H54 (cell line): Measurements from ENCODE around the gene GALNT8.
"Not testable (repeated sequence)": the region's sequence is repeated elsewhere in the genome, so short reads cannot be mapped to it uniquely, and the experiment has no call there.

Source experiments
- DNase-seq: peaks from one replicate; pipeline ENCODE4 v3.0.0; 2011; ENCODE audit warnings: low spot score, mixed read lengths; ENCODE audit not compliant: insufficient read length
- FAIRE-seq: peaks from 3 replicates; lab custom pipeline; 2011; peaks lifted over from hg19 to GRCh38; lab: Jason Lieb, UNC
- POLR2A ChIP-seq: IDR thresholded peaks from 2 replicates; pipeline ENCODE4 v1.6.1; 2011; ENCODE audit warnings: low read depth, mild to moderate bottlenecking, low read length

GALNT8 gene

DNA sequence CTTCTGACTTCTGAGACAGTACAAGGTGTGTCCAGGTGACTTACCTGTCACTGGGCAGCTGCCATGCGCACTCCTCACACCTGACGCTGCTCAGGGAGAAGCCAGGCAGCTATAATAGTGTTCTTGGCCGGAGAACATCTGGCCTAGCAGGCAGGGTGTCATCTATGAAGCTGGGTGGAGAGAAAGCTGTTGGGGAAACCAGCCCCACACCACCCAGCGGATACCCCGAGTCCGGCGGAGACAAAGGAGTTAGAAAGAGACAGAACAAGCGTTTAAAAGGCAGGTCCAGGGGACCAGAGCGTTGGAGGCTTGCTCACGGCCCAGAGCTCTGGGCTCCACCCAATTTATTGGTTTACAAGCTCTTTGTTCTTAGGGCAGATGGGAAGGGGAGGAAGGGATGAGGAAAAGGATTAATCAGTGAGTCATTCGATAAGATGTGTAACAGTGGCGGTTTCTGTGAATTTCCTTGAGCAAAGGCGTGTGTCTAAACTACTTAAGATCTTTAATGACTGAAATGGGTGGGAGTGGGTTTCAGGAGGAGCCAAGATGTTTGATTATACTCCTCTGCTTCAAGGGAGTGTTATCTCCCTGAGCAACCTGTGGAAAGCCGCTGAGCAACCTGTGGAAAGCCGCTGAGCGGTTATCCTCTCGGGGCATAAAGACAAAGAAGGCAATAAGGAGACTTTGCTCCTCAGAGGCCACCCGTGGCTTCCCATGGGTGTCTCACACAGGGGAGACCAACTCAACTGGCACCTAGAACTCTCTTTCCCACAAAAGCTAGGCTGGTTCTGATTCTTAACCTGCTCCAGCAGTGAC, at the start of gene GALNT8:
Gene GALNT8, plus strand, starts transcription at position 580 of the 816 bp plus-strand sequence. CDS start 278 bp downstream, outside the sequence.
- TF ChIP-seq POLR2A: no peak
- DNase-seq (no peak), FAIRE-seq (no peak)

GRCh38 chr12:4679711-4680110, 40.5 kb upstream of the GALNT8 start:
- DNase-seq: no peak
- no peak for TF ChIP-seq POLR2A
- no peak for FAIRE-seq

GRCh38 chr12:4681732-4682131, 38.5 kb upstream of the GALNT8 start:
- TF ChIP-seq POLR2A: no peak
- FAIRE-seq: no peak
- DNase-seq: no peak

GRCh38 chr12:4685317-4685716, 34.9 kb upstream of the GALNT8 start:
- no peak for DNase-seq
- TF ChIP-seq POLR2A: no peak
- no peak for FAIRE-seq

- TF ChIP-seq POLR2A: no peak
- DNase-seq (no peak), FAIRE-seq (no peak)
Measured at GRCh38 chr12:4690760-4691159, 29.4 kb upstream of the GALNT8 start.

DNA sequence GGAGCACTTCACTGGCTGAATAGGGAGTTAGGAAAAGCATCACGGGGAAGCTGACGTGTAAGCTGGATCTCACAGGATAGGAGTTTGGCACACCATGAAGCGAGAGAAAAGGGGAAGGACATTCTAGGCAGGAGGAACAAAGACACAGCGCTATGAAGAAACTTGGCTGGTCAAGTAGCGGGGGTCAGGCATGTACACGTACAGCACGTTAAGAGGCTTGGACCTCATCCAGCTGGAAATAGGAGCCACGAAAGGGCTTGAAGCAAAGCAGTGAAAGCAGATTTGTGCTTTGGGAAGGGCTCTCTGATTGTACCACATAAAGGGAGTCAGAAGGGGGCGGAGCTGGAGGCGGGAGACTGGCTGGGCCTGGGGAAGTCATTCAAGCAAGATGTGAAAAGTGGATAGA, 19.6 kb upstream of the GALNT8 start:
- no peak for DNase-seq
- no peak for FAIRE-seq
- TF ChIP-seq POLR2A: no peak

- TF ChIP-seq POLR2A: no peak
- DNase-seq (no peak), FAIRE-seq (no peak)
Measured at GRCh38 chr12:4701395-4702190, 18.6 kb upstream of the GALNT8 start.

- FAIRE-seq: no peak
- no peak for TF ChIP-seq POLR2A
- no peak for DNase-seq
Measured at GRCh38 chr12:4703676-4704075, 16.5 kb upstream of the GALNT8 start.

DNA sequence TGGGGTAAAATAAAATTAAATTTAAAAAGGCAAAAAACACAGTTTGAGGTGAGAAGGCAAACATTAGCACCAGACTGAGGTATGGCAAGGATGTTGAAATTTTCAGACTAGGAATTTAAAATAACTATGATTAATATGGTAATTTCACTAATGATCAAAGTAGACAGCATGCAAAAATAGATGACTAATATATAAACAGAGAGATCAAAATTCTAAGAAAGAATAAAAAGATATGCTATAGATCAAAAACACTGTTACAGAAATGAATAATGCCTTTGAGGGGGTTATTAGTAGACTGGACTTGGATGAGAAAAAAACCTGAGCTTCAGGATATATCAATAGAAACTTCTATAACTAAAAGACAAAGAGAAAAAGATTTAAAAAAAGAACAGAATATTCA, 14.4 kb upstream of the GALNT8 start:
- no peak for DNase-seq
- TF ChIP-seq POLR2A: no peak
- FAIRE-seq: no peak

DNA sequence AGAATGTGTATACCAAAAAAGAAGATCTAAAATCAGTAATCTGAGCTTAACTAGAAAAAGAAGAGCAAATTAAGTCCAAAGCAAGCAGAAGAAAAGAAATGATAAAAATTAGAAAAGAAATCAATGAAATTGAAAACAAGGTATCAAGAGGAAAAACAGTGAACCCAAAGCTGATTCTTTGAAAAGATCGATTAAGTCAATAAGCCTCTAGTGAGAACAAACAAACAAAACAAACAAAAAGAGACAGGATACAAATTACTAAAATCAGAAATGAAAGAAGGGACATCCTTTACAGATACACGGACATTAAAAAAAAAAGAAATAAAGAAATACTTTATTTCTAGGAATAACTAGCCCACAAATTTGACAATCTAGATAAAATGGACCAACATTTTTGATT, 12.9 kb upstream of the GALNT8 start:
- no peak for TF ChIP-seq POLR2A
- no peak for FAIRE-seq
- DNase-seq: no peak

- FAIRE-seq (no peak), DNase-seq (no peak)
- TF ChIP-seq POLR2A: no peak
Measured at GRCh38 chr12:4710113-4710512, 10.1 kb upstream of the GALNT8 start.

DNA sequence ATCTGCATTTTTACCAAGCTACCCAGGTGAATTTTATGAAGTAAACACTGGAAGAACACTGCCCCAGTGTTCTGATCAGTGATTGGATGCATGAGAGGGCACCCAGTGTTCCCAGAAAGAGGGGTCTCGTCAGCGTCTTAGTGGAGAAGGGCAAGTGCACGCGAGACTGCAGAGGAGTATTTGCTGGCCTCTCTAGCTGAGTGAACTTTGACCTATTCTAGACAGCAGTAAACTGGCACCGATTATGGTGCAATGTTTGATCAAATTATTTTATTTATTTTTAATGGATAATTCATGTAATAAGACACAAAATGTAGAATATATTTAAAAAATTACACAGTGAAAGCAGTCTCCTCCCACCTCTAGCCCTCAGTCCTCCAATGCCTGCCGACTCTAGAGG, 5.3 kb upstream of the GALNT8 start:
- no peak for TF ChIP-seq POLR2A
- DNase-seq (no peak), FAIRE-seq (no peak)

- DNase-seq: no peak
- TF ChIP-seq POLR2A: no peak
- no peak for FAIRE-seq
Measured at GRCh38 chr12:4717806-4718205, 2.4 kb upstream of the GALNT8 start.

GRCh38 chr12:4720637-4720995, 416 bp downstream of the GALNT8 start:
- DNase-seq: no peak
- TF ChIP-seq POLR2A: no peak

DNA sequence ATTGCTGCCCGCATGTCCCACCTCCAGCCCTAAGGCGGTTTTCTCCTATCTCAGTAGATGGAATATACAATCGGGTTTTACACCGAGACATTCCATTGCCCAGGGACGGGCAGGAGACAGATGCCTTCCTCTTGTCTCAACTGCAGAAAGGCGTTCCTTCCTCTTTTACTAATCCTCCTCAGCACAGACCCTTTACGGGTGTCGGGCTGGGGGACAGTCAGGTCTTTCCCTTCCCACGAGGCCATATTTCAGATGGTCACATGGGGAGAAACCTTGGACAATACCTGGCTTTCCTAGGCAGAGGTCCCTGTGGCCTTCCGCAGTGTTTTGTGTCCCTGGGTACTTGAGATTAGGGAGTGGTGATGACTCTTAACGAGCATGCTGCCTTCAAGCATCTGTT, 1.4 kb downstream of the GALNT8 start:
- not testable (repeated sequence) for FAIRE-seq

More at GRCh38 chr12:4720637-4720995, 416 bp downstream of the GALNT8 start:
- no peak for FAIRE-seq

More for the DNA sequence above, 1.4 kb downstream of the GALNT8 start:
- not testable (repeated sequence) for DNase-seq
